IMR-90 (cell line): ENCODE measurements around the gene APOL2. TPM values are rescaled to one million over a fixed set of nuclear protein-coding genes. Genes with fewer than 3 reads are reported as not detected.

Source experiments
- ATAC-seq: fragments of 200-7000 bp; cut with Tn5 transposase; 2 replicates; pipeline ENCODE4 v1.9.1; 2020; ENCODE audit warnings: low read depth, mild to moderate bottlenecking, moderate library complexity
- BruUV-seq: library from RNA; stranded (reverse); fragments of 400-500 nt; replicated peaks from 2 replicates; lab custom pipeline; 2021; lab: Mats Ljungman, UMichigan
- CTCF ChIA-PET: fragments of 300-600 bp; formaldehyde crosslinking; extraction: SDS; loops from one replicate; lab custom pipeline; 2021; ENCODE audit warnings: antibody characterized with exemption; lab: Yijun Ruan, JAX
- POLR2A ChIA-PET: fragments of 300-600 bp; sonication (Branson Sonifier 250); formaldehyde crosslinking; loops from one replicate; lab custom pipeline; 2022; ENCODE audit warnings: antibody characterized with exemption; ENCODE audit not compliant: unreplicated experiment; lab: Charles Lee
- DNase-seq: peaks from one replicate; pipeline ENCODE4 v3.0.0; 2013
- H2AFZ ChIP-seq: replicated peaks from 2 replicates; pipeline ENCODE3; 2013; ENCODE audit warnings: low read length, mild to moderate bottlenecking; ENCODE audit not compliant: poor library complexity
- H2AK5ac ChIP-seq: 2 replicates; pipeline ENCODE4 v1.6.1; 2013; ENCODE audit warnings: low read depth, low read length, inconsistent platforms
- H2AK9ac ChIP-seq: replicated peaks from 2 replicates; pipeline ENCODE3; 2013; ENCODE audit warnings: mild to moderate bottlenecking, low read depth, low read length, moderate library complexity; ENCODE audit not compliant: poor library complexity
- H2BK120ac ChIP-seq: 2 replicates; pipeline ENCODE4 v1.6.1; 2013; ENCODE audit warnings: low read depth, low read length, inconsistent platforms
- H2BK15ac ChIP-seq: 3 replicates; pipeline ENCODE4 v1.6.1; 2013; ENCODE audit warnings: low read depth, low read length, inconsistent platforms
- H2BK20ac ChIP-seq: 2 replicates; pipeline ENCODE4 v1.6.1; 2013; ENCODE audit warnings: low read depth, mild to moderate bottlenecking, inconsistent platforms, low read length, moderate library complexity
- H2BK5ac ChIP-seq: 2 replicates; pipeline ENCODE4 v1.6.1; 2013; ENCODE audit warnings: mild to moderate bottlenecking, low read depth, low read length, inconsistent platforms; ENCODE audit not compliant: poor library complexity, severe bottlenecking
- H3K14ac ChIP-seq: replicated peaks from 2 replicates; pipeline ENCODE4 v1.6.1; 2013; ENCODE audit warnings: low read depth, low read length, inconsistent platforms
- H3K18ac ChIP-seq: 2 replicates; pipeline ENCODE4 v1.6.1; 2013; ENCODE audit warnings: low read depth, low read length, control low read depth
- H3K23ac ChIP-seq: 2 replicates; pipeline ENCODE4 v1.6.1; 2013; ENCODE audit warnings: low read depth, low read length, inconsistent platforms
- H3K27ac ChIP-seq: 2 replicates; pipeline ENCODE4 v1.5.1; 2013; ENCODE audit warnings: mild to moderate bottlenecking, control low read depth, low read length; ENCODE audit not compliant: insufficient read depth
- H3K27me3 ChIP-seq: 2 replicates; pipeline ENCODE4 v1.6.1; 2013; ENCODE audit warnings: low read length; ENCODE audit not compliant: control insufficient read depth, insufficient read depth
- H3K36me3 ChIP-seq: 2 replicates; pipeline ENCODE4 v1.6.1; 2013; ENCODE audit warnings: low read length, mixed read lengths; ENCODE audit not compliant: control insufficient read depth, insufficient read depth
- H3K4ac ChIP-seq: 2 replicates; pipeline ENCODE4 v1.6.1; 2013; ENCODE audit warnings: low read depth, low read length, inconsistent platforms
- H3K4me1 ChIP-seq: 2 replicates; pipeline ENCODE4 v1.6.1; 2013; ENCODE audit warnings: low read length, mixed read lengths; ENCODE audit not compliant: control insufficient read depth, insufficient read depth
- H3K4me2 ChIP-seq: 2 replicates; pipeline ENCODE4 v1.6.1; 2013; ENCODE audit warnings: low read depth, mild to moderate bottlenecking, control low read depth, low read length, moderate library complexity
- H3K4me3 ChIP-seq: 2 replicates; pipeline ENCODE4 v1.5.1; 2013; ENCODE audit warnings: low read depth, mild to moderate bottlenecking, control low read depth, low read length, moderate library complexity; ENCODE audit not compliant: insufficient read depth
- H3K56ac ChIP-seq: 2 replicates; pipeline ENCODE4 v1.6.1; 2013; ENCODE audit warnings: low read length, inconsistent platforms; ENCODE audit not compliant: insufficient read depth; ENCODE audit errors: extremely low read depth
- H3K79me1 ChIP-seq, 2 experiments: 2 replicates each; pipeline ENCODE4 v1.6.1; 2013; ENCODE audit warnings: low read length in 2 of 2, inconsistent platforms in 1 of 2, low read depth in 1 of 2
- H3K9ac ChIP-seq: 2 replicates; pipeline ENCODE4 v1.6.1; 2013; ENCODE audit warnings: low read depth, low read length, control low read depth
- H3K9me1 ChIP-seq: 2 replicates; pipeline ENCODE4 v1.6.1; 2013; ENCODE audit warnings: low read length, inconsistent platforms; ENCODE audit not compliant: insufficient read depth
- H3K9me3 ChIP-seq: 2 replicates; pipeline ENCODE4 v1.6.1; 2013; ENCODE audit warnings: low read length; ENCODE audit not compliant: control insufficient read depth, insufficient read depth
- H4K20me1 ChIP-seq: 2 replicates; pipeline ENCODE4 v1.6.1; 2013; ENCODE audit warnings: low read length, inconsistent platforms; ENCODE audit not compliant: insufficient read depth
- H4K5ac ChIP-seq: 2 replicates; pipeline ENCODE4 v1.6.1; 2013; ENCODE audit warnings: mild to moderate bottlenecking, low read depth, low read length, control low read depth
- H4K8ac ChIP-seq, 2 experiments: 2 replicates each; pipeline ENCODE4 v1.6.1; 2013; ENCODE audit warnings: low read depth in 2 of 2, low read length in 2 of 2, control low read depth in 1 of 2, inconsistent platforms in 1 of 2
- H4K91ac ChIP-seq: 2 replicates; pipeline ENCODE4 v1.6.1; 2013; ENCODE audit warnings: low read depth, low read length, inconsistent platforms; ENCODE audit not compliant: insufficient read depth
- CEBPB ChIP-seq: IDR thresholded peaks from 2 replicates; pipeline ENCODE4 v1.6.1; 2012; ENCODE audit warnings: low read depth, low read length, improper control_type of control experiment
- FOS ChIP-seq: fragments of 150-350 bp; IDR thresholded peaks from 2 replicates; pipeline ENCODE4 v1.6.1; 2016; ENCODE audit warnings: low read depth, low read length
- MAZ ChIP-seq: IDR thresholded peaks from 2 replicates; pipeline ENCODE4 v1.6.1; 2012; ENCODE audit warnings: low read depth, mild to moderate bottlenecking, low read length, improper control_type of control experiment, moderate library complexity, borderline replicate concordance
- MXI1 ChIP-seq: IDR thresholded peaks from 2 replicates; pipeline ENCODE4 v1.6.1; 2012; ENCODE audit warnings: low read depth, mild to moderate bottlenecking, low read length, moderate library complexity, borderline replicate concordance
- NFE2L2 ChIP-seq: fragments of 150-350 bp; IDR thresholded peaks from 2 replicates; pipeline ENCODE4 v1.6.1; 2016; ENCODE audit warnings: low read depth, mild to moderate bottlenecking, low read length
- RAD21 ChIP-seq: IDR thresholded peaks from 2 replicates; pipeline ENCODE4 v1.6.1; 2012; ENCODE audit warnings: low read length, improper control_type of control experiment
- WGBS, 2 experiments: methylation state at CpG; one replicate each; pipeline versions ENCODE4 v1.1.5 to v1.1.7; 2013; ENCODE audit warnings: missing lambda C conversion rate in 2 of 2; ENCODE audit not compliant: insufficient read length in 1 of 2; ENCODE audit errors: extremely low coverage in 2 of 2; 5-methylcytosine and 5-hydroxymethylcytosine counted together
- dilution Hi-C: fragments of 300-500 bp; cut with HindIII; formaldehyde crosslinking; loops from one replicate; pipeline ENCODE4 v1.14.3; 2018; ENCODE audit warnings: low sequenced_read_pairs; ENCODE audit not compliant: unreplicated experiment
- in situ Hi-C: fragments of 300-500 bp; cut with MboI; formaldehyde crosslinking; loops from 3 replicates; pipeline ENCODE4 v1.14.3; 2019; ENCODE audit warnings: low sequenced_read_pairs, inconsistent platforms, mixed read lengths
- intact Hi-C: fragments of 100-400 bp; cut with micrococcal nuclease; formaldehyde crosslinking; loops from 2 replicates; pipeline ENCODE4 v1.10.0; 2022
- polyA plus RNA-seq, 3 experiments: library from polyadenylated mRNA; depleted of rRNA; stranded (reverse); fragments of >200 nt; gene quantifications; 2 replicates each; pipeline ENCODE4 v1.2.3, GENCODE V29; 2012; ENCODE audit warnings: low replicate concordance in 1 of 3
- total RNA-seq: library from RNA; depleted of rRNA; stranded (reverse); fragments of >200 nt; gene quantifications from 2 replicates; pipeline ENCODE4 v1.2.3, GENCODE V29; 2012

Gene APOL2
- total and polyA plus RNA-seq, 2 of the 4 experiments (the other 2 are of a cell fraction), result 13.1 to 57.5 TPM

DNA sequence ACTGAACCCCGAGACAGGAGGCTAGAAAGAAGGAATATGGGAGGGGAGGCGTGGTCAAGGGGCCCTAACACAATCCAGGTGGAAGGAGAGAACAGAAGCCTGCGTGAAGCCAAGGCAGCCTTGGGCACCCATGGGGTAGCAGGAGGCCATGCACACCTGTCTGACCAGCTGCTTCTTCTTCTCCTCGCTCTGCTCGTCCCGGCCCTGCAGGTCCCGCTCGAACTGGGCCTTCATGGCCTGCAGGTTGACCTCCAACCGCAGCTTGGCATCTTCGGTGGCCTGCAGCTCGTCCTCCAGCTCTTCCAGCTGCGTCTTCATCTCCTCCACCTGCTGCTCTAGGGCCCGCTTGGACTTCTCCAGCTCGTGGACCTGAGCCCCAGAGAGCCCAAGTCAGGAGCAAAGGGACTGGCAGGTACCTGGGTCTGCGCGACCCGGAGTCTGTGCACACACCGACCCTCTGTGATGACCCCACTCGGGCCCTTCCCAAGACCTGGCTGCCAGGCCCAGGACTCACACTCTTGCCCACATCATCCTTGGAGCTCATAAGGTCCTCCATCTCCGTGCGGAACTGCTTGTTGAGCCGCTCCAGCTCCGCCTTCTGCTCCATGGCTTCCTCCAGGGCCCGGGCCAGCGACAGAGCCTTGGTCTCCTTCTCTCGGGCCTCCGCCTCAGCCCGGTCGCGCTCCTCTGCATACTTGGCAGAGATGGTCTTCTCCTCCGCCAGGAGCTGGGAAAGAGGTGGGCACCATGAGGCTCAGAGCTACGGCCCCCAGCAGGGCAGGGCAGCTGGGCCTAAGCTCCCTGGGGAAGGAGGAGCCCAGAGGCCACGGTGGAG lies 49.5 kb upstream of the APOL2 start:
- CTCF ChIA-PET, result interaction anchor here (0.5 kb wide), 1 partner anchor 928 kb away, joined by 3 read pairs; no protein-coding TSS in a partner anchor
- no peaks in the 10 kb centered on the region for H3K4me1 ChIP-seq

More for the DNA sequence above, 49.5 kb upstream of the APOL2 start:
- H3K9ac ChIP-seq, result no peak overlapping the region
- H3K18ac ChIP-seq, result no peak overlapping the region
- H3K23ac ChIP-seq, result no peak overlapping the region
- 95% methylated on average over 18 of the region's 33 CpGs; no CpG with 5 or more reads in 1 of the 2 experiments for WGBS, 2 experiments
- H3K27ac ChIP-seq, result peak overlapping the region; percentile 4; the same call in 1 of the 2 replicates
- H2BK5ac ChIP-seq, result no peak overlapping the region
- dilution Hi-C loops (no loop called here), in situ Hi-C loops (no loop called here), intact Hi-C loops (no loop called here)
- DNase-seq (no peak), ATAC-seq (no peak)
- no peaks in the 10 kb centered on the region for H3K27me3 ChIP-seq
- no peak overlapping the region for H3K4ac ChIP-seq
- no peaks in the 10 kb centered on the region for H3K9me3 ChIP-seq
- TF ChIP-seq FOS (no peak), NFE2L2 (no peak), MAZ (no peak), RAD21 (no peak), MXI1 (no peak), CEBPB (no peak)
- H2AFZ ChIP-seq, result no peak overlapping the region
- peaks cover 83% of the 10 kb centered on the region for H3K36me3 ChIP-seq
- H3K56ac ChIP-seq, result no peak overlapping the region
- no peaks in the 10 kb centered on the region for H3K9me1 ChIP-seq
- H3K14ac ChIP-seq, result no peak overlapping the region
- H3K4me3 ChIP-seq, result no peak overlapping the region
- no peak overlapping the region for H2BK15ac ChIP-seq
- H4K8ac ChIP-seq, result no peak overlapping the region
- POLR2A ChIA-PET, result no interaction called here
- TSS peak; percentile 98 for BruUV-seq
- no peak overlapping the region for H4K91ac ChIP-seq
- H4K20me1 ChIP-seq, result peaks cover 83% of the 10 kb centered on the region
- no peak overlapping the region for H2BK20ac ChIP-seq
- no peak overlapping the region for H2AK9ac ChIP-seq
- no peak overlapping the region for H3K4me2 ChIP-seq
- no peak overlapping the region for H2AK5ac ChIP-seq
- H3K79me1 ChIP-seq, result peaks cover 42 to 76% of the 10 kb centered on the region in 2 experiments
- H2BK120ac ChIP-seq, result no peak overlapping the region
- H4K5ac ChIP-seq, result no peak overlapping the region
